ENCODE results near the gene ZNF70.
"Not testable (repeated sequence)": the region's sequence is repeated elsewhere in the genome, so short reads cannot be mapped to it uniquely, and the experiment has no call there.

ZNF70 gene

DNA sequence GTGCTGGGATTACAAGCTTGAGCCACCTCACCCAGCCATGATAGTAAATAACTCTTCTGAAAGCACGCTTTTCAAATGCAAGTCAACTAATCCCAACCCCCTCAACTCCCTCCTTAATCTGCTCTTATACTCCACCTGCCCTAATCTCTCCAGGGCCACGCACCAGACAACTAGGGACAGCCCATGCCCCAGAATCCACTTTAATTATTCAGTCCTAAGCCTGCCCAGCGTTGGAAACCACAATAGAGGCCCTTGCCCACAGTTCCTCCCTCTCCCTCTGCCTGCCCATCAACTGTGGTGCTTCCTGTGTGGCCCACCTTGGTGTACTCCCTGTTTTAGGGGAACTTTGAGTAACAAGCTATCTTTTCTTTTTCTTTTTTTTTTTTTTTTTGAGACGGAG is 6.0 kb upstream of the ZNF70 start:
- no peak for DNase-seq (ENCODE audit: low read depth)

- DNase-seq (ENCODE audit: low read depth) = no peak
Observed at GRCh38 chr22:23755711-23756110, 4.8 kb upstream of the ZNF70 start.

GRCh38 chr22:23754980-23755636 is 4.2 kb upstream of the ZNF70 start:
- DNase-seq (ENCODE audit: low read depth) = no peak

DNA sequence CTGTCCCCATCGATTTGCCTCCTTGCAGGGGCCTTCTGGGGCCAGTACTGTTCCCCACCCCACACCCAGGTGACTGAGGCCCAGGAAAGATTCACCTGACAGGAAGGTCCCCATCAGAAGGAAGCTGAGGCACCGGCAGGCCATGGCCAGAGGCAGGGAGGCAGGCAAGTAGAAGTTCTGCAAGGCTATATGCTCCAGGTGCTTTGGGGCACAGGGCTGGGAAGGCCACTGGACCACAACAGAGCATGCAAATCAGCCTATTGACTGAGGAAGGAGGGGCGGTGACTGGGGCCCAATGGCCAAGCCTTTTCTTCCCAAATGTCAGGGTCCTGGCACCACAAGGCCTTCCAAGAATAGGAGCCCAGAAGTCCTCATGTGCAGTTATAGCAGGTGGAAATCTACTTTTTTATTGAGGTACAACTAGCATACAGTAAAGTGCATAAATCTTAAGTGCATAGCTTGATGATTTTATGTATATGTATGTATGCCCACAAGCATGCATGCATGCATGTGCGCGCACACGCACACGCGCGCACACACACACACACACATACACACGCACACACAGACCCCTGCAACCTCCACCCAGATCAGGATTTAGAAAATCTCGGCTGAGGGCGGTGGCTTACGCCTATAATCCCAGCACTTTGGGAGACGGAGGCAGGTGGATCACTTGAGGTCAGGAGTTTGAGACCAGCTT is 3.5 kb upstream of the ZNF70 start, which contains the start of gene VPREB3:
Gene VPREB3, minus strand, starts transcription at position 206 of the 700 bp plus-strand sequence. Its CDS starts 62 bp downstream, at position 144.
- DNase-seq (ENCODE audit: low read depth) = no peak

DNA sequence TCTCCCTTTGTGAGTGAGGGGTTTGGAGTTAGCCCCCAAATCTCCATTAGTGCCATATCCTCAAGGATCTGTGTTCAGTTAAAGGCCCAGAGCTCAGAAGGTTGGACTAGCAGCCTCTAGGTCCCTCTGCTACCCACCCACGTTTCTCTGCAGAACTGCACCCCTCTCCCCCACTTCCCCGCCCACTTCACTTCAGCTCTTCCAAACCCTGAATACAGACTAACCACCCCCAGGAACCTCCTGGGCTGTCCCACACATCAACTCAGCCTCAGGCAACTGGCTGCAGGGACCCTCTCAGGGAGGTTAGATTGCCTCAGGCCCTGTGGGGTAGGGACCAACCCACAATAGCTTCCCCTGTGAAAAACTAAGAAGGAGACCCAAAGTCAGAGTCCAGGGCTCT is 2.5 kb upstream of the ZNF70 start:
- DNase-seq (ENCODE audit: low read depth) = no peak

- no peak for DNase-seq (ENCODE audit: low read depth)
Observed at GRCh38 chr22:23752750-23753149, 1.8 kb upstream of the ZNF70 start.

GRCh38 chr22:23752090-23752691 is 1.3 kb upstream of the ZNF70 start:
- DNase-seq (ENCODE audit: low read depth) = no peak

DNA sequence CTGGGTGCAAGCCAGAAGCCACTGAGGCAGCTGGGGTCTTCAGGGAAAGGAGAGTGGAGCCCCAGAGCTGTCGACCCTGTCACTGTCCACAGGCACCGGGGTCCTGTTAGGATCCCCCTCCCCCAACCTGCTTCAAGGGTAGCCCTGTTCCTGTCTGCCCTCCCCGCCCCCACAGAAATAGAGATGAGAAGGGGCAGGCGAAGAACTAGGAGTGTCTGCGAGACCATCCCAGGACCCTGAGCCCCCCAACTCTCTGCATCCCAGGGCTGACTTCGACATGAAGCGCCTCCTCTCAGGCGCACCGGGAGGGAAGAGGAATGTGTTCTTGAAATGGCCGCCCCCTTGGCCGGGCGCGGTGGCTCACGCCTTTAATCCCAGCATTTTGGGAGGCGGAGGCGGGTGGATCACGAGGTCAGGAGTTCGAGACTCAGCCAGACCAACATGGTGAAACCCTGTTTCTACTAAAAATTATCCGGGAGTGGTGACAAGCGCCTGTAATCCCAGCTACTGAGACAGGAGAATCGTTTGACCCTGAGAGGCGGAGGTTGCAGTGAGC is 607 bp upstream of the ZNF70 start:
- DNase-seq (ENCODE audit: low read depth) = no peak

GRCh38 chr22:23750367-23750713 is 572 bp downstream of the ZNF70 start:
- no peak for DNase-seq (ENCODE audit: low read depth)

DNA sequence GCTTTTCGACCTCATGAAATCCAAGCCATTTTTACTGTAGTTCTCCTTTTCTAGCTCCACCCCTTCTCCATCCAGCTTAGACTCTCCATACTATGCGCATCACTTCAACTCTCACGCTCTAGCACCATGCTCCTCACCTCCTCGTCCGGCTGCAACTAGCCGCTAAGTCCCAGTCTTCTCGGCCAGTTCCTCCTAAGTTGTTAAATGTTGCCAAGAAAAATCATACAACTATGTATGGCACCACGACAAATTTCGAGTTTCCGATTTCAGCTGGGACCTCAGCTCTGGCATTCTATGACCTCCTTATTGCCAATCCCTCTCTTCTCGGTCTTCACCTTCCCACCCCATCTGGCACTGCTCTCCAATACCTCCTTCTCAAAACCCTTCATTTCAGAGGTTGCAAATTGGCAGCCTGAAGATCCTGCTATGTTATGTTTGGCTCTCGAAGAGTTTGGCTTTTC is 1.0 kb downstream of the ZNF70 start:
- no peak for DNase-seq (ENCODE audit: low read depth)

GRCh38 chr22:23745791-23746190 is 5.1 kb downstream of the ZNF70 start:
- no peak for DNase-seq (ENCODE audit: low read depth)

- no peak for DNase-seq (ENCODE audit: low read depth)
Observed at GRCh38 chr22:23744485-23744884, 6.4 kb downstream of the ZNF70 start.

- DNase-seq (ENCODE audit: low read depth) = no peak
Observed at GRCh38 chr22:23744001-23744400, 6.9 kb downstream of the ZNF70 start.

GRCh38 chr22:23743303-23743705 is 7.6 kb downstream of the ZNF70 start:
- no peak for DNase-seq (ENCODE audit: low read depth)

GRCh38 chr22:23742505-23743264 is 8.2 kb downstream of the ZNF70 start:
- DNase-seq (ENCODE audit: low read depth) = no peak

DNA sequence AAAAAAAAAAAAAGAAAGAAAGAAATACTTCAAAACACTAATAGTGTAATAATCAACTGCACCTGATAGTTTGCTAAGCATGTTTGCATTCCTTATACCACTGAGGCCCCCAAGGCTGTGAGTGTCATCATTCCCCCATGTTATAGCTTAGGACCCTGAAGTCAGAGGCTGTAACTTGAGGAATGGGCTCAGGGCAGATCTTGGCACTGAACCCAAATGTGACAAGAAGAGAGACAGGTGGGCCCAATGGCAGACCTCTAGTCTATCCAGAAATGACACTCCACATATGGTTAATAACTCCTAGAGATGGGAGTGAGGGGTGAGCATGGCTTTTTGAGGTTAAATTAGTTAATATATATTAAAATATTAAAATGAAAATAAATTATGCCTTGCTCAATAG is 13.2 kb downstream of the ZNF70 start:
- DNase-seq (ENCODE audit: low read depth) = no peak

- DNase-seq (ENCODE audit: low read depth) = not testable (repeated sequence)
Observed at GRCh38 chr22:23728108-23728507, 22.8 kb downstream of the ZNF70 start.

DNA sequence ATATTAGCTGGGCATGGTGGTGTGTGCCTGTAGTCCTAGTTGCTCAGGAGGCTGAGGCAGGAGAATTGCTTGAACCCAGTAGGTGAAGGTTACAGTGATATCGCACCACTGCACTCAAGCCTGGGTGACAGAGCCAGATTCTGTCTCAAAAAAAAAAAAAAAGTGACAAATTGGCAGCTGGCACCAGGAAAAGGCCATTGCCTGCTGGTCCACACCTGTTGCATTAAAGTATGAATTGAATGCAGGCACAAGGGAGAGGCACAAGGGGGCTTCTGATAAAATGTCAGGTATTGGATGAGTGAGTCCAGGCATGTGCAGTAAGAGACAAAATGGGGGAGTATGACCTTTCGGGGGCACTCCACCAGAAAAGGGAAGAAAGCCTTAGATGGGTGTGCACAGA is 28.2 kb downstream of the ZNF70 start:
- no peak for DNase-seq (ENCODE audit: low read depth)

- no peak for DNase-seq (ENCODE audit: low read depth)
Observed at GRCh38 chr22:23722160-23722559, 28.8 kb downstream of the ZNF70 start.

DNA sequence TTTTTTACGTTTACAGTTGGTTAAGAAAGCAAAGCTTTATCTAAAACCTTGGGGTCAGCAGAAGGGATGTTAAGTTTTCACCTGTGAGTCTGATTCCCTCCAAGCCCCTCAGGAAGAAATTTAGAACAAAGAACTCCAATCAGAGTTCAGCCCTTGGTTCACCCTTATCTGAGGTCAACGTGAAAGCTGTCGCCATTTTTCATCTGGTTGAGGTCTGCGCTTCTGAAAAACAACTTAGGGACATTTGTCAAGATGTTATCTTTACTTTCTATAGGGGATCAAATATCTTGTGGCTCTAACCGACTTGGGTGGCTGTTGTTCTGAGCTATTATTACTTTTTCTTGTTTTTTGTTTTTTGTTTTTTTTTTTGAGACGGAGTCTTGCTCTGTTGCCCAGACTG is 30.1 kb downstream of the ZNF70 start:
- DNase-seq (ENCODE audit: low read depth) = no peak

DNA sequence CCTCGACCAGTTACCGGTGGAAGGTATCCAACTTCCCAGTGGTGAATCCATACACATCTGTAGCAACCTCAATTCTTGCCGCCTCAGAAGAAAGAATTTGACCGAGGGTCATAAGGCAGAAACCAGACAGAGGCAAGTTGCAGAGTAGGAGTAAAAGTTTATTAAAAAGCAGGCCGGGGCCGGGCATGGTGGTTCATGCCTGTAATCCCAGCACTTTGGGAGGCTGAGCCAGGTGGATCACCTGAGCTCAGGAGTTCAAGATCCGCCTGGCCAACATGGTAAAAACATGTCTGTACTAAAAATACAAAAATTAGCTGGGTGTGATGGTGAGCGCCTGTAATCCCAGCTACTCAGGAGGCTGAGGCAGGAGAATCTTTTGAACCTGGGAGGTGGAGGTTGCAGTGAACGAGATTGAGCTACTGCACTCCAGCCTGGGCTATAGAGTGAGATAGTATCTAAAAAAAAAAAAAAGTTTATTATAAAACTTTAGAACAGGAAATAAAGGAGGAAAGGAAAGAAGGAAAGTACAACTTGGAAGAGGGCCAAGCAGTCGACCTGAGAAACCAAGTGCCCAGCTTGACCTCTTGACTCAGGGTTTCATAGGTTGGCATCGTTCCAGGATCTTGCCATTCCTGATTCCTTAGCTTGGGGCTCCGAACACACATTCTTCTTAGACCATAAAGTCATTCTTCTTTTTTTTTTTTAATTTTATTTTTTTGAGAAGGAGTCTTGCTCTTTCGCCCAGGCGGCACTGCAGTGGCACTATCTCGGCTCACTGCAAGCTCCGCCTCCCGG is 32.3 kb downstream of the ZNF70 start:
- DNase-seq (ENCODE audit: low read depth) = no peak

Measured in stimulated activated CD8-positive, alpha-beta memory T cell treated with anti-CD3 and anti-CD28 coated beads, Interleukin-12 subunit alpha, Interleukin-12 subunit beta, amount 100 ng/mL, for 4 hours (primary cell).